Karpas-422 (cell line): ENCODE results near the gene SPRED2. TPM values are rescaled to one million over a fixed set of nuclear protein-coding genes. Genes with fewer than 3 reads are reported as not detected.

Experiments
- DNase-seq: peaks from one replicate; pipeline ENCODE4 v3.0.0-alpha.2; 2015
- H2AFZ ChIP-seq: fragments of 200-600 bp; sonication (generic); 2 replicates; pipeline ENCODE4 v1.6.1; 2014; ENCODE audit warnings: antibody characterized with exemption, low read length, mixed read lengths
- H3K27ac ChIP-seq: fragments of 200-600 bp; sonication (generic); 2 replicates; pipeline ENCODE4 v1.5.1; 2014; ENCODE audit warnings: mild to moderate bottlenecking, low read length, moderate library complexity
- H3K27me3 ChIP-seq: fragments of 200-600 bp; sonication (generic); 2 replicates; pipeline ENCODE4 v1.6.1; 2014; ENCODE audit warnings: low read length, mixed read lengths
- H3K36me3 ChIP-seq: fragments of 200-600 bp; sonication (generic); 2 replicates; pipeline ENCODE4 v1.6.1; 2014; ENCODE audit warnings: low read length, mixed read lengths; ENCODE audit not compliant: insufficient read depth
- H3K4me1 ChIP-seq: fragments of 200-600 bp; sonication (generic); 2 replicates; pipeline ENCODE4 v1.6.1; 2014; ENCODE audit warnings: mild to moderate bottlenecking, low read length, mixed read lengths
- H3K4me2 ChIP-seq: fragments of 200-600 bp; sonication (generic); 2 replicates; pipeline ENCODE4 v1.6.1; 2014; ENCODE audit warnings: low read length, low read depth, mild to moderate bottlenecking; ENCODE audit not compliant: poor library complexity, severe bottlenecking
- H3K4me3 ChIP-seq: fragments of 200-600 bp; sonication (generic); 2 replicates; pipeline ENCODE4 v1.5.1; 2014; ENCODE audit warnings: mild to moderate bottlenecking, antibody characterized with exemption, low read length, mixed read lengths
- H3K79me2 ChIP-seq: fragments of 200-600 bp; sonication (generic); 2 replicates; pipeline ENCODE4 v1.6.1; 2014; ENCODE audit warnings: mild to moderate bottlenecking, low read length, mixed read lengths
- H3K9ac ChIP-seq: fragments of 200-600 bp; sonication (generic); 2 replicates; pipeline ENCODE4 v1.6.0; 2014; ENCODE audit warnings: low read length
- H3K9me2 ChIP-seq: fragments of 200-600 bp; sonication (generic), shearing (Covaris generic); replicated peaks from 2 replicates; pipeline ENCODE4 v1.6.0; 2014; ENCODE audit warnings: mild to moderate bottlenecking, low read length, moderate library complexity; ENCODE audit not compliant: insufficient read depth
- H3K9me3 ChIP-seq: fragments of 300-700, 200-600 bp; sonication (generic); 2 replicates; pipeline ENCODE4 v1.6.1; 2014; ENCODE audit warnings: low read length, mixed read lengths
- H4K20me1 ChIP-seq: fragments of 200-600 bp; sonication (generic); 2 replicates; pipeline ENCODE4 v1.6.1; 2014; ENCODE audit warnings: mild to moderate bottlenecking, antibody characterized with exemption, low read length, low read depth; ENCODE audit not compliant: insufficient read depth
- total RNA-seq: library from RNA; depleted of rRNA; stranded (reverse); fragments of >200 nt; shearing (Covaris generic); gene quantifications from 2 replicates; pipeline ENCODE4 v1.2.3, GENCODE V29; 2014; ENCODE audit warnings: low replicate concordance

Gene SPRED2
- total RNA-seq, 1 experiment from 2014 or later = 11.9 TPM

DNA sequence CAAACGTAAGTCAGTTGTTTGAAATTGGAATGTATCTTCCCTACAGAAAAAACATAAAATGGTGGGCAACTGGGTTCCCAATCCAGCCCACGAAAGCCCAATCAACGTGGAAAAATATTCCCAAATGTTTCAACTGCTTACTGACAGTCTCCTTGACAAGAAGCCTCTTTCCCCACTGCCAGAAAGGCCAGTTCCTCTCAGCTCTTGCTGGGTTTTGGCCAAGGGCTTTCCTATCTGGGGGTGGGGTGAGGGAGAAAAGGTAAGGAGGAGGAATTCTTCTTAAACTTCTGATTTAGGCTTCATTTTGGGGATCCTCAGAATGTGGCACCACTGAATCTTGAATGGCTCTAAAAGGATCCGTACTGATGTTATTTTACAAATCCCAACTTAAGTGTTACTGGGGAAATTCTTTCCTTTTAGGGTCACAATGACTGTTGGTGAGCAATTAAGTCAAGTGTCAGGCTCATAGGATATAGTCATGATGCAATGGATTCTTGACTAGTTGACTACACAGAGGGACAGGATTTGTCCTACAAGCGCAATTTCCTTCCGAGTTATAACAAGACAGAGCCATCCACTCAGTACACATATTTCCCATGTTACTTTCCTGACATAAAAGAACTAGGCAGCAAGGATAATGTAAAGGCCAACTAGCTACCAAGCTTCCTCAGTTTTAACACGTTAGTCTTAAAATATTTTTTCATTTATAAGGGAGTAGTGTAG, 73.6 kb downstream of the SPRED2 start:
- Histone ChIP-seq H3K27ac (no peak overlapping the region), H3K36me3 (no peaks in the 10 kb centered on the region), H3K4me1 (peaks cover 6% of the 10 kb centered on the region), H3K4me2 (no peak overlapping the region), H3K27me3 (no peaks in the 10 kb centered on the region; the same call in 1 of the 2 replicates), H3K4me3 (no peak overlapping the region), H3K9me2 (no peaks in the 10 kb centered on the region), H3K9ac (no peak overlapping the region), H4K20me1 (peaks cover 83% of the 10 kb centered on the region), H2AFZ (no peak overlapping the region), H3K9me3 (no peaks in the 10 kb centered on the region), H3K79me2 (no peaks in the 10 kb centered on the region)
- DNase-seq = no peak

DNA sequence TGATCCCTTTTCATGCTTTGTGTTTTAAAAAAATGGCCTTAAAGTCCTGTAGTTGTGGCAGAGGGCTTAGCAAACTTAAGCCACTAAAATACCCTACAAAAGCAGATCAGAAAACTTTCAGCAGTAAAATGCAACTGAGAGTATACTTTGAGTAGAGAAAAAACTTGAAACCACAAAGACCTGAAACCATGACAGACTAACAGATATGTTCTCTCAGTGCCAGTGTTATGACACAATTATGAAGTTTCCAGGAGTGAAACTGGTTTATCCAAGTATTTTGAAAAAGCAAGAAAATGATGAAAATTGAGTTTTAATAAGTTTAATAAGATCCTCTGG, 74.5 kb downstream of the SPRED2 start:
- Histone ChIP-seq H3K9me2 (no peaks in the 10 kb centered on the region), H3K27ac (no peak overlapping the region), H3K9ac (no peak overlapping the region), H3K27me3 (no peaks in the 10 kb centered on the region; the same call in 1 of the 2 replicates), H3K79me2 (no peaks in the 10 kb centered on the region), H2AFZ (no peak overlapping the region), H4K20me1 (peaks cover 82% of the 10 kb centered on the region), H3K36me3 (no peaks in the 10 kb centered on the region), H3K4me3 (no peak overlapping the region), H3K4me2 (no peak overlapping the region), H3K4me1 (peaks cover 4% of the 10 kb centered on the region; the same call in 1 of the 2 replicates), H3K9me3 (no peaks in the 10 kb centered on the region)
- DNase-seq = no peak

DNA sequence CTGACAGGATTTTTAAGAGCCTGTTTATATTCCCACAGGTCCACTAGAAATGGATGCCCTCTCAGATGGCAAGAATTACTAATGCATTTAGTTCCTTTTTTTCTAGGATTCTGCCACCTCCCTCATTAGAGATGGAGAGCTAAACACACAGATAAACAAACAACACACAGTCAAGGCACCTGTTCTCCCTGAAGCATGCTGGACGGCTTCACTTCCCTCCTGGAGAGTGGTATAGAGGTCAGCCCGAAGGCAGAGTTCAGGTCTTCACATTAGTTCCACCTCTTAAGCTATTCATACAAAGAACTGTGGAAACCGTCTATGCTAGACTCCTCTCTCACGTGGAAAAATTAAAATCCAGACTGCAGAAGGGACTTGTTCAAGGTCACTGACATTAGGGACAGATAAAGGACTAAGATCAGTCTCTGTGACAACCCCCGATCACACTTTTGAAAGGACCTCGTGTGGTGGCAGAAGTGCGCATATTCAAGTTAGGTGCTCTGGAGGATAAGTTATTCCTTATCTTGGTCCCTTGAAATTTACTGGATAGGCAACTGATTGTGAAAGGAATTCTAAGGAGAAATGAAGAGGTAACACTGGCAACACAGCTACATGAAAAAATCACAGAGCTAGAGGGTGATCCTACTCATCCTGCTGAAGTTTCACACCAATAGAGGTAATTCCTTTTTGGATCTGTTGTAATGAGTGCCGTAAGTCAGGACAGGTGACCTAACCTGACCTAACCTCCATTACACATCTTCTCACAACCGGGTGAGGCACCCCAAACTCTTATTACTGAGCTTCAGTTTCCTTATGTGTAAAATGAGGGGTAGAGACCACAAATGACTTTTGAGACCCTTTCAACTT, 75.1 kb downstream of the SPRED2 start:
- Histone ChIP-seq H3K27me3 (no peaks in the 10 kb centered on the region; the same call in 1 of the 2 replicates), H2AFZ (no peak overlapping the region), H3K9ac (no peak overlapping the region), H3K4me3 (no peak overlapping the region), H4K20me1 (peaks cover 88% of the 10 kb centered on the region), H3K4me2 (no peak overlapping the region), H3K27ac (no peak overlapping the region), H3K36me3 (no peaks in the 10 kb centered on the region), H3K9me2 (no peaks in the 10 kb centered on the region), H3K4me1 (peaks cover 4% of the 10 kb centered on the region; the same call in 1 of the 2 replicates), H3K79me2 (no peaks in the 10 kb centered on the region), H3K9me3 (no peaks in the 10 kb centered on the region)
- DNase-seq = no peak

DNA sequence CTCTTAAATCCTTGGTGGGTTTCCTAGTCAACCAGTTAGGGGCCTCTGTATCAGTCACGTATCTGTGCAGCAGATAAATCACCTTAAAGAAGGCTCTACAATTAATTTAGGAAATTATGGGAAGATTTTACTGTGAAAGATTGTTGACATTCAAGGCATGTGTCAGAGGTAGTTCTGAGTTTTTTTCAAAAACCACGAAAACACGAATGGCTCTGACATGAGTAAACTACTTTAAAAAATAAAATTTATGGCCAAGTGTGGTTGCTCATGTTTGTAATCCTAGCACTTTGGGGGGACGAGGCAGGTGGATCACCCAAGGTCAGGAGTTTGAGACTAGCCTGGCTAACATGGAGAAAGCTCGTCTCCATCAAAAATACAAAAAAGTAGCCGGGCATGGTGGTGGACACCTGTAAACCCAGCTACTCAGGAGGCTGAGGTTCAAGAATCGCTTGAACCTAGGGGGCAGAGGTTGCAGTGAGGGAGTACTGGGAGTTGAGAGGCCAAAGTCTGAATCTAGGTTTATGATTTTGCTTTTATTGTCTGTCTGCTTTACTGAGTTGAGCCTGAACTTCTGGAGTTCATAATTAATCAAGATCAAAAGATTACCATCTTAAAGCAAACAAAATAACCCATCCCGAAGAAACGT, 77.1 kb downstream of the SPRED2 start:
- Histone ChIP-seq H3K27ac (no peak overlapping the region), H3K36me3 (no peaks in the 10 kb centered on the region), H2AFZ (no peak overlapping the region), H3K27me3 (no peaks in the 10 kb centered on the region; the same call in 1 of the 2 replicates), H3K4me1 (peaks cover 11% of the 10 kb centered on the region), H3K4me2 (no peak overlapping the region), H3K4me3 (no peak overlapping the region), H3K79me2 (no peaks in the 10 kb centered on the region), H4K20me1 (peaks cover 86% of the 10 kb centered on the region), H3K9ac (no peak overlapping the region), H3K9me2 (no peaks in the 10 kb centered on the region), H3K9me3 (no peaks in the 10 kb centered on the region)
- no peak for DNase-seq

DNA sequence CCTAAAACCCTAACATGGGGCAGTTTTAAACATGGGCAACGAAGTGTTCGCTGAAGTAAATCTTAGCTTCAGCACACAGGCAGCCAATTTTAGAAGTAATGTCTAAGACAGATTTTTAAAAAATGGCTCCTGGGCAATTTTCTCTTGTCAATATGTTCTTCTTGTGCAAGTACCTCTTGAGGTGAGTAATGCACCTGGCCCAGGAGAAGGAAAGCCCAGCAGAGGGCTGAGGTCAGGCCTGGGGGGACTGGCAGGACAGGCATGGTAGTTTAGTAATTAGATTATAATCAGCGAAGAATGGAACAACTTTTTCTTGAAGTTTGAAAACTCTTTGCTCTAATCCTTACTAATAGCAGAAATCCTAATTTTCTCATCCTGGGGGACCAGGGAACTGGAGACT, 77.6 kb downstream of the SPRED2 start:
- no peak overlapping the region for H3K27ac ChIP-seq
- H3K79me2 ChIP-seq = no peaks in the 10 kb centered on the region
- no peak overlapping the region for H3K9ac ChIP-seq
- no peaks in the 10 kb centered on the region for H3K9me3 ChIP-seq
- H3K36me3 ChIP-seq = no peaks in the 10 kb centered on the region
- H3K9me2 ChIP-seq = no peaks in the 10 kb centered on the region
- H3K4me2 ChIP-seq = no peak overlapping the region
- H3K4me3 ChIP-seq = no peak overlapping the region
- no peak for DNase-seq
- H2AFZ ChIP-seq = no peak overlapping the region
- H3K27me3 ChIP-seq = no peaks in the 10 kb centered on the region; the same call in 1 of the 2 replicates
- peaks cover 88% of the 10 kb centered on the region for H4K20me1 ChIP-seq
- H3K4me1 ChIP-seq = peaks cover 17% of the 10 kb centered on the region

DNA sequence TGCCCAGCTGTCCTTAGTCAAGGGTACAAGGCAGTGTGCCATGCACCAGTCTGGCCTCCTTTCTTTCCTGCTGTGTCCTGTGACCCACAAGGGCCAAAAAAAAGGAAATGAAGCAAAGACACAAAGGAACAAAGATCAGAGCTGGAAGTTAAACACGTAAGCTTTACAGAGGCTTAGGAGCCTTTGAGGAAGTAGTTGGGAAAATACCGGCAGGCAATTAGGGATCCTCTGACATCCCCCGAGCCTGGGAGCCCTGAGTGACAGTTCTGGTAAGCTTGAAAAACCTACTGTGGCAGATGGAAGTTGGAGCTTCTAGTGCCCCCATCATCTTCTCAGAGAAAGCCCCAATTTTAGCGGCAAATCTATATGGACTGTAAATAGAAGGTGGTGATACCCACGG, 78.5 kb downstream of the SPRED2 start:
- Histone ChIP-seq H3K4me1 (peaks cover 18% of the 10 kb centered on the region), H4K20me1 (peaks cover 86% of the 10 kb centered on the region), H3K36me3 (no peaks in the 10 kb centered on the region), H3K79me2 (no peaks in the 10 kb centered on the region), H3K9me3 (no peaks in the 10 kb centered on the region), H3K9me2 (no peaks in the 10 kb centered on the region), H3K27ac (no peak overlapping the region), H3K27me3 (no peaks in the 10 kb centered on the region; the same call in 1 of the 2 replicates), H2AFZ (no peak overlapping the region), H3K9ac (no peak overlapping the region), H3K4me3 (no peak overlapping the region), H3K4me2 (no peak overlapping the region)
- DNase-seq = no peak

DNA sequence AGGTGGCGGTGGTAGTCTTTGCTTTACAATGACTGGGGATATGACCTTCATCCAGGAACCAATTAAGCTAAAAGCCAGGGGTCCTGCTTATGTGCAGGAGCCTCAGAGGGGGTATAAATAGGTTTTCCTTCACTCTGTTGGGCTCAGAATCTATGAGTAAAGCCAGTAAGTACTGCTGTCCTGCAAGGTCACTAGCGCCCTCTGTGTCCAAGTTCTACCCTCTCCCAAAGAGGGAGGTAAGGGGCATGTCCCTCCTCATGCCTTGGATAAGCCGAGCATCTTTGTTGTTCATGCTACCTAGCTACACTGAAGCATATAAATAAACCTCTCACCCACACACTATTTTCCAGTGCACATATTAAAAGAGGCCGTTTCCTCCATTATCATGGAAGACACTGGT, 79.4 kb downstream of the SPRED2 start:
- Histone ChIP-seq H3K9me2 (no peaks in the 10 kb centered on the region), H3K4me1 (peaks cover 18% of the 10 kb centered on the region), H2AFZ (no peak overlapping the region), H3K4me3 (no peak overlapping the region), H3K4me2 (no peak overlapping the region), H3K27ac (no peak overlapping the region), H3K27me3 (no peaks in the 10 kb centered on the region; the same call in 1 of the 2 replicates), H3K9me3 (no peaks in the 10 kb centered on the region), H4K20me1 (peaks cover 84% of the 10 kb centered on the region), H3K36me3 (no peaks in the 10 kb centered on the region), H3K79me2 (no peaks in the 10 kb centered on the region), H3K9ac (no peak overlapping the region)
- no peak for DNase-seq
